K562 (cell line): ENCODE data around the gene ANTKMT. TPM values are rescaled to one million over a fixed set of nuclear protein-coding genes. Genes with fewer than 3 reads are reported as not detected.

Experiments used
- AFF4 ChIP-seq: sonication (generic); formaldehyde crosslinking; IDR thresholded peaks from 2 replicates; pipeline ENCODE4 v1.8.0; 2023; ENCODE audit warnings: mild to moderate bottlenecking, missing genetic modification reagents
- CBX5 ChIP-seq: IDR thresholded peaks from 2 replicates; pipeline ENCODE4 v1.6.1; 2014; ENCODE audit warnings: low read depth, borderline replicate concordance
- DEAF1 ChIP-seq: fragments of 450-650 bp; formaldehyde crosslinking; IDR thresholded peaks from 2 replicates; pipeline ENCODE4 v1.4.0; 2020; ENCODE audit warnings: mild to moderate bottlenecking, moderate library complexity
- FOXM1 ChIP-seq, 2 experiments: fragments of 450-650 bp in 1 of 2; sonication (generic) in 1 of 2; formaldehyde crosslinking in 1 of 2; IDR thresholded peaks; 2 replicates each; pipeline versions ENCODE4 v1.6.1 to v1.9.0; 2017 to 2022; ENCODE audit warnings: low read depth in 2 of 2, mild to moderate bottlenecking in 2 of 2, missing genetic modification reagents in 1 of 2, moderate library complexity in 1 of 2
- GABPB1 ChIP-seq: sonication (generic); formaldehyde crosslinking; IDR thresholded peaks from 2 replicates; pipeline ENCODE4 v1.8.0; 2022; ENCODE audit warnings: mild to moderate bottlenecking, missing genetic modification reagents
- LCOR ChIP-seq: sonication (generic); formaldehyde crosslinking; IDR thresholded peaks from 2 replicates; pipeline ENCODE4 v1.8.0; 2022; ENCODE audit warnings: mild to moderate bottlenecking, missing genetic modification reagents
- NELFE ChIP-seq: IDR thresholded peaks from 2 replicates; pipeline ENCODE4 v1.6.1; 2011; ENCODE audit warnings: mild to moderate bottlenecking; ENCODE audit not compliant: insufficient read depth, insufficient read length
- RAD21 ChIP-seq, 2 experiments: fragments of 250-450 bp in 1 of 2; fragments of 450-650 bp in 1 of 2; sonication (Bioruptor Pico) in 1 of 2; formaldehyde crosslinking in 1 of 2; IDR thresholded peaks in 1 of 2; conservative IDR thresholded peaks in 1 of 2; 2 replicates each; pipeline versions ENCODE4 v1.4.0 to v1.8.0; 2020 to 2022; ENCODE audit warnings: mild to moderate bottlenecking in 2 of 2, moderate library complexity in 1 of 2
- SMAD3 ChIP-seq: fragments of 450-650 bp; formaldehyde crosslinking; conservative IDR thresholded peaks from 2 replicates; pipeline ENCODE4 v1.4.0; 2020; ENCODE audit warnings: mild to moderate bottlenecking
- SMARCB1 ChIP-seq: IDR thresholded peaks from 2 replicates; pipeline ENCODE4 v1.6.1; 2011; ENCODE audit warnings: improper control_type of control experiment, low read depth; ENCODE audit not compliant: insufficient read length
- TCF15 ChIP-seq: fragments of 250-450 bp; sonication (Bioruptor Pico); IDR thresholded peaks from 2 replicates; pipeline ENCODE4 v1.8.0; 2022; ENCODE audit warnings: moderate library complexity, mild to moderate bottlenecking, inconsistent platforms
- XRCC5 ChIP-seq: fragments of 200-400 bp; formaldehyde crosslinking; IDR thresholded peaks from 2 replicates; pipeline ENCODE4 v1.6.1; 2017; ENCODE audit warnings: low read depth, mild to moderate bottlenecking, low read length
- ZBTB17 ChIP-seq: fragments of 450-650 bp; formaldehyde crosslinking; IDR thresholded peaks from 2 replicates; pipeline ENCODE4 v1.4.0; 2020; ENCODE audit warnings: mild to moderate bottlenecking
- ZNF609 ChIP-seq: sonication (generic); formaldehyde crosslinking; IDR thresholded peaks from 2 replicates; pipeline ENCODE4 v1.8.1; 2023; ENCODE audit warnings: missing genetic modification reagents, mild to moderate bottlenecking, borderline replicate concordance
- ZNF778 ChIP-seq: fragments of 450-650 bp; formaldehyde crosslinking; IDR thresholded peaks from 2 replicates; pipeline ENCODE4 v1.4.0; 2020; ENCODE audit warnings: mild to moderate bottlenecking, moderate library complexity
- polyA plus RNA-seq, 8 experiments: library from polyadenylated mRNA; depleted of rRNA in 4 of 8; stranded (reverse) in 5 of 8; unstranded in 3 of 8; fragments of >200 nt; fragmentation: Nextera tagmentation in 2 of 8; fragmentation: Illumina TruSeq in 1 of 8; extraction: Ambion mirVana in 2 of 8; extraction: Trizol in 1 of 8; gene quantifications; 2 replicates each; pipeline versions ENCODE4 v1.2.1 to v1.2.3, GENCODE V29; 2011 to 2014; ENCODE audit warnings: inconsistent platforms in 1 of 8, missing spikeins in 1 of 8
- total RNA-seq, 7 experiments: library from RNA; depleted of rRNA in 6 of 7; stranded (reverse); fragments of >200 nt in 6 of 7; fragmentation: Illumina TruSeq in 2 of 7; extraction: Trizol in 2 of 7; gene quantifications; 2 replicates each; pipeline versions ENCODE4 v1.2.1 to v1.2.3, GENCODE V29; 2011 to 2021; ENCODE audit warnings: low replicate concordance in 1 of 7

Gene ANTKMT
- total and polyA plus RNA-seq, 9 of the 15 experiments (the other 6 are each of a cell fraction or from before 2014, with no cell fraction given), result 0.58 to 217 (median 19.1) TPM

GRCh38 chr16:684071-684794 is 36.7 kb upstream of the ANTKMT start, which contains the start of gene JMJD8 (continued):
- TF ChIP-seq RAD21 (CRISPR knock-in tag; conservative IDR thresholded peaks at IDR 0.05 in 1 of 2, IDR thresholded peaks at IDR 0.05 in 1 of 2) (no peak), FOXM1 (IDR thresholded peaks at IDR 0.05; ENCODE audit: low read depth) (no peak), FOXM1 (CRISPR knock-in tag; IDR thresholded peaks at IDR 0.05; ENCODE audit: low read depth) (no peak; the same call in 1 of the 2 replicates), GABPB1 (CRISPR knock-in tag) (peak; percentile 96), SMAD3 (no peak), AFF4 (CRISPR knock-in tag) (no peak), TCF15 (CRISPR knock-in tag) (no peak), ZBTB17 (no peak), SMARCB1 (no peak), CBX5 (no peak), NELFE (no peak), ZNF778 (CRISPR knock-in tag) (no peak), ZNF609 (CRISPR knock-in tag) (0 out of 2 replicates have a peak, but pooled peaks have one; percentile 47), LCOR (CRISPR knock-in tag) (no peak), XRCC5 (no peak), DEAF1 (no peak)
